OCI-LY3 (cell line): Measurements from ENCODE around the gene STX1A.

Source experiments
- H2AFZ ChIP-seq: fragments of 200-600, 300-600 bp; shearing (Covaris generic); 2 replicates; pipeline ENCODE4 v1.6.0; 2014; ENCODE audit warnings: antibody characterized with exemption, low read depth, low read length
- H3K27ac ChIP-seq: fragments of 200-600, 300-600 bp; sonication (generic); 2 replicates; pipeline ENCODE4 v1.5.1; 2014; ENCODE audit warnings: mild to moderate bottlenecking, low read length, moderate library complexity, mixed read lengths
- H3K27me3 ChIP-seq: fragments of 200-600, 300-600 bp; sonication (generic); 2 replicates; pipeline ENCODE4 v1.6.1; 2014; ENCODE audit warnings: low read depth, low read length, mixed read lengths
- H3K36me3 ChIP-seq: fragments of 200-600, 300-600 bp; sonication (generic); replicated peaks from 2 replicates; pipeline ENCODE3; 2014; ENCODE audit warnings: low read depth, low read length, mixed read lengths
- H3K4me1 ChIP-seq: fragments of 300-600, 200-600 bp; sonication (generic); 2 replicates; pipeline ENCODE4 v1.6.1; 2014; ENCODE audit warnings: low read length, mixed read lengths
- H3K4me2 ChIP-seq: fragments of 200-600, 300-600 bp; sonication (generic); 2 replicates; pipeline ENCODE4 v1.6.1; 2014; ENCODE audit warnings: low read length, mixed read lengths
- H3K4me3 ChIP-seq: fragments of 300-600, 200-600 bp; sonication (generic); 2 replicates; pipeline ENCODE4 v1.5.1; 2014; ENCODE audit warnings: antibody characterized with exemption, mild to moderate bottlenecking, low read length, moderate library complexity
- H3K79me2 ChIP-seq: fragments of 300-600, 200-600 bp; shearing (Covaris generic); 2 replicates; pipeline ENCODE4 v1.6.1; 2014; ENCODE audit warnings: mild to moderate bottlenecking, low read length, mixed read lengths
- H3K9ac ChIP-seq: fragments of 300-600, 200-600 bp; shearing (Covaris generic); 2 replicates; pipeline ENCODE4 v1.6.0; 2014; ENCODE audit warnings: mild to moderate bottlenecking, low read length, moderate library complexity
- H3K9me3 ChIP-seq: fragments of 200-600, 300-600 bp; shearing (Covaris generic); 2 replicates; pipeline ENCODE4 v1.6.1; 2014; ENCODE audit warnings: low read length, mixed read lengths; ENCODE audit not compliant: insufficient read depth
- H4K20me1 ChIP-seq: fragments of 200-600, 300-600 bp; sonication (generic); 2 replicates; pipeline ENCODE4 v1.6.1; 2016; ENCODE audit warnings: low read length, mixed read lengths; ENCODE audit not compliant: insufficient read depth
- EZH2phosphoT487 ChIP-seq: fragments of 200-600 bp; shearing (Covaris generic); IDR thresholded peaks from 2 replicates; pipeline ENCODE4 v1.6.1; 2018; ENCODE audit warnings: antibody characterized with exemption, mixed run types, low read depth
- TF ChIP-seq, protein P1 (sequence below): fragments of 200-600, 300-600 bp; sonication (generic); IDR thresholded peaks from 2 replicates; pipeline ENCODE4 v1.5.1; 2014; ENCODE audit warnings: antibody characterized with exemption, low read length, low read depth

STX1A gene

DNA sequence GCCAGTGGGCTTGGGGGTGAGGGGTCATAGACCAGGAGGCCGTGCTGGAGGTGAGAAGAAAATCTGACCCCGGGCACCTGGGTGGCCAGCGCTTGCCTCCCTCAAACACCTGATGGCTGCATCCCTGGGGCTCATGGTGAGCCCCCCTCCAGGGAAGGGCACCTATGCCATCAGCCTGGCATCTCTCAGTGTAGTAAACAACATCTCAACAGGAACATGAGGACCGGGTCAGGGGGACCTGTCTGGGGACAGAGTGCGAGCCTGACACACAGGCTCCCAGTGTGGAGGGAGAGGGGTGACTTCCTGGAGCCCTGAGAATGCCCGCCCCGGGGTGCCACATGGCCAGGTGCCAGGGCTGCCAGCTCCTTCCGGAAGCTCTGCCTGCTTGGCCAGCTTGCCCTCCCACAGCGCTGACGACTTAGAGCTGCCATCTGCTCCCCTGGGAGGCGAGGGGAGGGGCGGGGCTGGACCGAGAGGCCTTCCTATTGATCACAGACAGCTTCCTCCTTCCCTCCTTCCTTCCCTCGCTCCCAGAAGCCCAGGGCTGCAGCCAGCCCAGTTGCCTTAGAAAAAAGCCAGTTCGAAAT is 12.3 kb downstream of the STX1A start:
- Histone ChIP-seq H3K27me3 (no peaks in the 10 kb centered on the region), H3K9me3 (no peaks in the 10 kb centered on the region), H2AFZ (no peak overlapping the region), H4K20me1 (no peaks in the 10 kb centered on the region), H3K4me3 (no peak overlapping the region), H3K79me2 (no peaks in the 10 kb centered on the region), H3K27ac (no peak overlapping the region), H3K4me1 (no peaks in the 10 kb centered on the region), H3K36me3 (no peaks in the 10 kb centered on the region), H3K9ac (no peak overlapping the region), H3K4me2 (no peak overlapping the region)
- TF ChIP-seq EZH2phosphoT487: no peak
- TF ChIP-seq, protein P1, sequence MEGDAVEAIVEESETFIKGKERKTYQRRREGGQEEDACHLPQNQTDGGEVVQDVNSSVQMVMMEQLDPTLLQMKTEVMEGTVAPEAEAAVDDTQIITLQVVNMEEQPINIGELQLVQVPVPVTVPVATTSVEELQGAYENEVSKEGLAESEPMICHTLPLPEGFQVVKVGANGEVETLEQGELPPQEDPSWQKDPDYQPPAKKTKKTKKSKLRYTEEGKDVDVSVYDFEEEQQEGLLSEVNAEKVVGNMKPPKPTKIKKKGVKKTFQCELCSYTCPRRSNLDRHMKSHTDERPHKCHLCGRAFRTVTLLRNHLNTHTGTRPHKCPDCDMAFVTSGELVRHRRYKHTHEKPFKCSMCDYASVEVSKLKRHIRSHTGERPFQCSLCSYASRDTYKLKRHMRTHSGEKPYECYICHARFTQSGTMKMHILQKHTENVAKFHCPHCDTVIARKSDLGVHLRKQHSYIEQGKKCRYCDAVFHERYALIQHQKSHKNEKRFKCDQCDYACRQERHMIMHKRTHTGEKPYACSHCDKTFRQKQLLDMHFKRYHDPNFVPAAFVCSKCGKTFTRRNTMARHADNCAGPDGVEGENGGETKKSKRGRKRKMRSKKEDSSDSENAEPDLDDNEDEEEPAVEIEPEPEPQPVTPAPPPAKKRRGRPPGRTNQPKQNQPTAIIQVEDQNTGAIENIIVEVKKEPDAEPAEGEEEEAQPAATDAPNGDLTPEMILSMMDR: no peak

DNA sequence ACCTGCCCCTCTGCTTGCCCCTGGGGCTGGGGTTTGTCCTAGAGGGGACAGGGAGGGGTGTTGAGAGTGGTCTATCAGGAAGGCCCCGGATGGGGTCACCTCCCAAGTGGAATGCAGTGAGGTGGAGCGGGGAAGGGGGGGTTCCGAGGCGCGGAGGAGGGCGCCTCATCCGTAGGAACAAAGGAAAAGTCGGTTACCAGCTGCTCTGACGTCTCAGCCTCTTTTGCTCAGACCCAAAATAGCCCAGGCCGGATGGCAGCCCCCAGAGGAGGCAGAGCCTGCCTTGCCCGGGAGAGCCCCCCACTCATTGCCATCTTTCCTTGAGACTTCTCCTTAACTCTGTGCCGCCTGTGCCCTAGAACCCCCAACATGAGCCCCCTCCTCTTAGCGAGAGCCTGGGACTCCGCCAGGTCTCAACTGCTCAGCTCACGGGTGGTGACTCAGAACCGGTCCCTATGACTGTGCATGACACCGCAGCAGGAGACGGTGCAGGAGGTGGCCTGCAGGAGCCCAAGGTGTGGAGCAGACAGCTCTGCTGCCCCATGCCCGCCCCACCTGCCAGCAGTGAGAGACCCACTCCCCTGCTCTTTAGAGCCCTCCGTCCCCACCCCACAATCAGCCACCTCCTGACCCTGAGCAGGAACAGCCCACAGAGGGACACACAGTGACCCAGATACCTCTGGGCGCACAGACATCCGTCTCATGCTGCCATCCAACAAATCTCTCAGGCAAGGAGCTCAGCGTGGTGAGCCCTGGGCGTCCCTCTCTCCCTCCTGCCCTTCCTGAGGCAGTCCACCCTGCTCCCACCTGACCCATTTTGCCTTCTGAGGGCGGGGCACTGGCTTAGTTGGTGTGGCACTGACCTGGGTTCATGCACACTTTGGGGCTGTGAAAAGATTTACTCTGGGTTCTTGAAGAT is 13.1 kb downstream of the STX1A start:
- peaks cover 6% of the 10 kb centered on the region for H3K36me3 ChIP-seq
- no peaks in the 10 kb centered on the region for H3K4me1 ChIP-seq
- H3K9me3 ChIP-seq: no peaks in the 10 kb centered on the region
- H3K4me3 ChIP-seq: no peak overlapping the region
- no peaks in the 10 kb centered on the region for H4K20me1 ChIP-seq
- H3K9ac ChIP-seq: no peak overlapping the region
- H3K27me3 ChIP-seq: no peaks in the 10 kb centered on the region
- H3K4me2 ChIP-seq: no peak overlapping the region
- no peaks in the 10 kb centered on the region for H3K79me2 ChIP-seq
- H3K27ac ChIP-seq: no peak overlapping the region
- TF ChIP-seq EZH2phosphoT487: no peak
- TF ChIP-seq, protein P1: no peak
- no peak overlapping the region for H2AFZ ChIP-seq

DNA sequence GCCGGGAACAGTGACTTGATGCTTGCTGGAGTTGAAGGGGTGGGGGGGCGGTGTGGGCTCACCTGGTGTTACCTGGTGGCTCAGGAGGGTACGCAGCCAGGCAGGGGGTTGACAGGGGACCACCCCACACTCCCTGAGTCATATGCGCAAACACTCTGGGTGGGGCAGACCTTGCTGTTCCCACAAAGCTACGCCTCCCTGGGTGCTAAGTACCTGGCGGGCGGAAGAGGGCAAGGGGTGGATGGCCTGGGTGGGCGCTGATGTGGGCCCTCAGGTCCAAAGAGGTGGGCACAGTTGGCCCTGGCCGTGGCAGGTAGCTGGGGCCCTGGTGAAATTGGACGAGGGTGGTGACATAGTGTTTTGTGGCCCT is 13.9 kb downstream of the STX1A start:
- Histone ChIP-seq H3K27ac (no peak overlapping the region), H3K9me3 (no peaks in the 10 kb centered on the region), H3K4me3 (no peak overlapping the region), H3K79me2 (no peaks in the 10 kb centered on the region), H3K27me3 (no peaks in the 10 kb centered on the region), H3K4me1 (no peaks in the 10 kb centered on the region), H3K9ac (no peak overlapping the region), H2AFZ (no peak overlapping the region), H4K20me1 (no peaks in the 10 kb centered on the region), H3K4me2 (no peak overlapping the region), H3K36me3 (peaks cover 9% of the 10 kb centered on the region)
- no peak for TF ChIP-seq EZH2phosphoT487
- TF ChIP-seq, protein P1: no peak
